Measurements from ENCODE around the gene MIOX. TPM values are rescaled to one million over a fixed set of nuclear protein-coding genes. Genes with fewer than 3 reads are reported as not detected.

The MIOX gene
- total and polyA plus RNA-seq, 2 of the 13 experiments (the other 11 are each of a cell fraction or from before 2014, with no cell fraction given): 1.5 to 2.9 TPM

- no peak for TF ChIP-seq BCLAF1 (IDR thresholded peaks at IDR 0.05)
- no peak for TF ChIP-seq ZNF12 (CRISPR knock-in tag; IDR thresholded peaks at IDR 0.05)
- peak; percentile 76 for TF ChIP-seq PATZ1 (CRISPR knock-in tag; IDR thresholded peaks at IDR 0.05)
- TF ChIP-seq ARHGAP35 (CRISPR knock-in tag; IDR thresholded peaks at IDR 0.05; ENCODE audit: borderline replicate concordance): no peak
- no peak for TF ChIP-seq ZBTB8A (CRISPR knock-in tag; IDR thresholded peaks at IDR 0.05; ENCODE audit: borderline replicate concordance, low read depth)
- no peak for TF ChIP-seq ZNF260 (CRISPR knock-in tag; IDR thresholded peaks at IDR 0.05; ENCODE audit: borderline replicate concordance, low read depth)
- peak; percentile 54; the same call in 1 of the 2 replicates for TF ChIP-seq MXD1 (CRISPR knock-in tag; IDR thresholded peaks at IDR 0.05)
- no peak for TF ChIP-seq ZNF616 (CRISPR knock-in tag; IDR thresholded peaks at IDR 0.05; ENCODE audit: low read depth)
- TF ChIP-seq, protein P1, sequence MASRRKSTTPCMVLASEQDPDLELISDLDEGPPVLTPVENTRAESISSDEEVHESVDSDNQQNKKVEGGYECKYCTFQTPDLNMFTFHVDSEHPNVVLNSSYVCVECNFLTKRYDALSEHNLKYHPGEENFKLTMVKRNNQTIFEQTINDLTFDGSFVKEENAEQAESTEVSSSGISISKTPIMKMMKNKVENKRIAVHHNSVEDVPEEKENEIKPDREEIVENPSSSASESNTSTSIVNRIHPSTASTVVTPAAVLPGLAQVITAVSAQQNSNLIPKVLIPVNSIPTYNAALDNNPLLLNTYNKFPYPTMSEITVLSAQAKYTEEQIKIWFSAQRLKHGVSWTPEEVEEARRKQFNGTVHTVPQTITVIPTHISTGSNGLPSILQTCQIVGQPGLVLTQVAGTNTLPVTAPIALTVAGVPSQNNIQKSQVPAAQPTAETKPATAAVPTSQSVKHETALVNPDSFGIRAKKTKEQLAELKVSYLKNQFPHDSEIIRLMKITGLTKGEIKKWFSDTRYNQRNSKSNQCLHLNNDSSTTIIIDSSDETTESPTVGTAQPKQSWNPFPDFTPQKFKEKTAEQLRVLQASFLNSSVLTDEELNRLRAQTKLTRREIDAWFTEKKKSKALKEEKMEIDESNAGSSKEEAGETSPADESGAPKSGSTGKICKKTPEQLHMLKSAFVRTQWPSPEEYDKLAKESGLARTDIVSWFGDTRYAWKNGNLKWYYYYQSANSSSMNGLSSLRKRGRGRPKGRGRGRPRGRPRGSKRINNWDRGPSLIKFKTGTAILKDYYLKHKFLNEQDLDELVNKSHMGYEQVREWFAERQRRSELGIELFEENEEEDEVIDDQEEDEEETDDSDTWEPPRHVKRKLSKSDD (CRISPR knock-in tag; IDR thresholded peaks at IDR 0.05; ENCODE audit: low read depth): 0 out of 2 replicates have a peak, but pooled peaks have one; percentile 17
- TF ChIP-seq DBP (CRISPR knock-in tag; IDR thresholded peaks at IDR 0.05; ENCODE audit: not compliant biosample characterization): no peak
- peak; percentile 94; the same call in 1 of the 2 replicates for TF ChIP-seq ZNF326 (CRISPR knock-in tag; IDR thresholded peaks at IDR 0.05; ENCODE audit: borderline replicate concordance)
- TF ChIP-seq WIZ (CRISPR knock-in tag; IDR thresholded peaks at IDR 0.05): 0 out of 2 replicates have a peak, but pooled peaks have one; percentile 52
- TF ChIP-seq MTF2 (CRISPR knock-in tag; IDR thresholded peaks at IDR 0.05; ENCODE audit: borderline replicate concordance): no peak
- TF ChIP-seq ZNF446 (CRISPR knock-in tag; IDR thresholded peaks at IDR 0.05): no peak
- 0 out of 2 replicates have a peak, but pooled peaks have one; percentile 39 for TF ChIP-seq KAT8 (CRISPR knock-in tag; IDR thresholded peaks at IDR 0.05)
- TF ChIP-seq, protein P2, sequence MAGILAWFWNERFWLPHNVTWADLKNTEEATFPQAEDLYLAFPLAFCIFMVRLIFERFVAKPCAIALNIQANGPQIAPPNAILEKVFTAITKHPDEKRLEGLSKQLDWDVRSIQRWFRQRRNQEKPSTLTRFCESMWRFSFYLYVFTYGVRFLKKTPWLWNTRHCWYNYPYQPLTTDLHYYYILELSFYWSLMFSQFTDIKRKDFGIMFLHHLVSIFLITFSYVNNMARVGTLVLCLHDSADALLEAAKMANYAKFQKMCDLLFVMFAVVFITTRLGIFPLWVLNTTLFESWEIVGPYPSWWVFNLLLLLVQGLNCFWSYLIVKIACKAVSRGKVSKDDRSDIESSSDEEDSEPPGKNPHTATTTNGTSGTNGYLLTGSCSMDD (CRISPR knock-in tag; IDR thresholded peaks at IDR 0.05): no peak
- no peak for TF ChIP-seq RBFOX2 (IDR thresholded peaks at IDR 0.05; ENCODE audit: low read depth, low read length)
- no peak for TF ChIP-seq ATM (IDR thresholded peaks at IDR 0.05; ENCODE audit: borderline replicate concordance)
Measured at GRCh38 chr22:50485221-50486131, 1.2 kb upstream of the MIOX start (continued).
